T47D (cell line): ENCODE results near the gene PTPRD.
"Not testable (repeated sequence)": the region's sequence is repeated elsewhere in the genome, so short reads cannot be mapped to it uniquely, and the experiment has no call there.

ENCODE experiments used
- DNase-seq, 2 experiments: peaks; one replicate each; pipeline versions ENCODE4 v3.0.0 to v3.0.0-alpha.2; 2011 to 2012; ENCODE audit warnings: low read depth in 1 of 2, low spot score in 1 of 2
- JUND ChIP-seq: IDR thresholded peaks from 2 replicates; pipeline ENCODE4 v1.6.1; 2012; ENCODE audit warnings: low read depth
- in situ Hi-C: cut with HindIII; loops from 2 replicates; pipeline ENCODE4 v1.10.0; 2016; ENCODE audit warnings: low sequenced_read_pairs, low pct_unique_long_range_greater_than_20kb

Gene PTPRD

DNA sequence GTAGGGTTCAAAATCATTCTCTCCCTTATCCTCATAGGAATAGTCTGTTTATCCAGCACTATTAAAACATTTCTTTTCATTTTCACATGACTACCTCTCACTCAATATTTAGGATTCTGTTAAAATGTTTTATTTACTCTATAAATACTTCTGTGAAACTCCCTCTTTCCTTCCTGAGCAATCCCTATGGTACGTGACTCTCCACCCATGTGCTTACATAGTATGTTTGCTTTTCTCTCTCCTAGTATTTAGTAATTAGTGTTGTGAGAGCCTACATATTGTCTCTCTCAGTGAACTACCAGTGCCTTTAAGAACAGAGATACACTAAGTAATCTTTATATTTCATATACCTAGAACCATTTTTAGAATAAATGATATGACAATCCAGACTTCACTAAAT, 46.0 kb downstream of the PTPRD start:
- no peak for DNase-seq
- in situ Hi-C loops: no loop called here
- TF ChIP-seq JUND: no peak

DNA sequence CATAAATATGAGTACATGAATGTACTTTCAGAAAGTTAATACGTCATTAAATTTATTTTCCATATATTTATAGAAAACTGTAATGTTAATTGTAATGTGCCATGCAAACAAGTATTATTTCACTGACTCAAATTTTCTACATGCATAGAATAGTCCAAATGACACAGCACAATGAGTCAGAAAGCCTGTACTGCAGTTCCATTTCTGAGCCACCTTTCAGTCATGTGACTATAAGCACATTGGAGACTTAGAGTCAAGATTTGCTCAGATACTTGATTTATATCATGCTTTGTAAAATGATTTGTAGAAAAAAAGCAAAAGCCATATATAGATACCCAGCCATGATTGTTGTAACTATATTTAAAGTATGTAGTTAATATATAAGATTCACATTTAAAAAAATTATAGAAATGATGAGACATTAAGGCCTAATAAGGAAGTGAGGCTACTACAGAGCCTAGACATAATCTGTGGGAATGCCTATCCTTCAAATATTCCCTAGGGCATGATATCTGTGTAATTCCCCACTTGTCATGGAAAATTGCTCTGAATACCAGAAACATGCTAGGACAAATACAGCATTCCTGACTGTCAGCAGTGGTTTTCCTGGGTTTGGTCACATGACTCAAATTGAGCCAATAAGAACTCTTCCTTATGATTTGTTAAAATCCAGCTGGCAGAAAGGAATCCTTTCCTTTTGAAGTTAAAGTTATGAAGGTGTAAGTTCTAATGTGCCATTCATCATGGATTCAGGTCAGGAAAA, 50.0 kb downstream of the PTPRD start:
- in situ Hi-C loops: no loop called here
- no peak for DNase-seq
- TF ChIP-seq JUND: no peak

- in situ Hi-C loops: no loop called here
- no peak for DNase-seq
- no peak for TF ChIP-seq JUND
Observed at GRCh38 chr9:10548348-10548747, 64.5 kb downstream of the PTPRD start.

GRCh38 chr9:10538073-10538472, 74.7 kb downstream of the PTPRD start:
- TF ChIP-seq JUND: no peak
- in situ Hi-C loops: no loop called here
- DNase-seq: no peak

DNA sequence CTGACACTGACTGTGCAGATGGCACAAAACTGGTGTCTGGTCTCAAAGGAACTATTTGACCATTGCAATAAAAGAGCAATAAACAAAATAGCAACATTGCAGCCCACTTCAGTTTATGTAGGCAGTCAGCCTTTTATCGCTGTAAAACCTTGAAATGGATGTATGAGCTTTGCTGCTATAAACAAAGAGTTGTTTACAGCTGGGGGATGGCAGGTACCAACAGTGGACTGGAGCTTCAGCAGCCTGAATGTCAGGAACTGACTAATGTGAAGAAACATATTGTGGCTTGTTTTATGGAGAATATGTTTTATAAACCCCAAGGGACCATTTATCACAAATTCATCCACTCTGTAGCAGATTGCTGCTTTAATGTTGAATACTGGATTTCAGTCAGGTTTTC, 78.0 kb downstream of the PTPRD start:
- in situ Hi-C loops: no loop called here

GRCh38 chr9:10525972-10526371, 86.8 kb downstream of the PTPRD start:
- no peak for TF ChIP-seq JUND
- DNase-seq: no peak
- in situ Hi-C loops: no loop called here

More for the DNA sequence above, 78.0 kb downstream of the PTPRD start:
- TF ChIP-seq JUND: no peak
- no peak for DNase-seq

DNA sequence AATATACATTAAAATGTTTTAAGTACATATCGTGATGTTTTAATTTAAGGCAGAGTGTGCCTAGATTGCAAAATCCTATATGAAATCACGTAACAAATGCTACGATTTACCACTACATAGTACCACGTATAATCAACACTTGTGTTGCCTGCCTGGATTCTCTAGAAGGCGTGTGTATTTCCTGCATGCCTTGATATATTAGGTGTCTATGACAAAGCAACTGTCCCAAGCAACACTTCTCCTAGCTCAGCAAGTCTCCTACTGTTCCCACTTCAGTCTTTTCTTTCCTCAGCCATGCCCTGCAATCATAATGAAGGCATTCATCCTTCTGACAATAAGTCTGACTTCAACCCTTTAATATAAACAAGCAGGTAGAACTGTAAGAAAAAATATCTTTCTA, 89.6 kb downstream of the PTPRD start:
- TF ChIP-seq JUND: no peak
- in situ Hi-C loops: no loop called here

DNA sequence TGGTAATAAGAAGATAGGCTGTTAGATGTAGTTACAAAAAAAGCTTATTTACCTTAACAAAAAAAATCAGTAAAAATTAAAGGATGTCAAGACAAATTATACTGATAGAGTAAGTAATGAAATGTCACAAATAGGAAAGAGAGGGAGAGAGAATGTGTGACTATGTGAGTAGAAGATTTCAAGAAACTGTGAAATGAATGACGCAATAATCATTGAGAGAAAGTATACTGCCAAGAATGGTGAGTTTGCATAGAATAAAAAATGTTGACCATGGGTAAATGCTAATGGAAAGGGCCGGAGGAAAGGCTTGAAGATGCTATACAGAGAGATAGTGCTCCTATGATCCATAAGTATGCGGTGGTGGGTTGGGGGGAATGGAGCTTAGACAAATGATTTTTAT, 100.7 kb downstream of the PTPRD start:
- DNase-seq: no peak
- in situ Hi-C loops: no loop called here
- TF ChIP-seq JUND: no peak

More for the DNA sequence above, 89.6 kb downstream of the PTPRD start:
- no peak for DNase-seq

- in situ Hi-C loops: no loop called here
- TF ChIP-seq JUND: no peak
- DNase-seq: no peak
Observed at GRCh38 chr9:10488937-10489336, 123.9 kb downstream of the PTPRD start.

- no peak for TF ChIP-seq JUND
- in situ Hi-C loops: no loop called here
- DNase-seq: peak in 1 of 2 experiments; percentile 9
Observed at GRCh38 chr9:10479172-10479571, 133.6 kb downstream of the PTPRD start.

GRCh38 chr9:10449201-10449617, 163.6 kb downstream of the PTPRD start:
- in situ Hi-C loops: not testable (repeated sequence)
- DNase-seq: peak in 1 of 2 experiments; percentile 2

DNA sequence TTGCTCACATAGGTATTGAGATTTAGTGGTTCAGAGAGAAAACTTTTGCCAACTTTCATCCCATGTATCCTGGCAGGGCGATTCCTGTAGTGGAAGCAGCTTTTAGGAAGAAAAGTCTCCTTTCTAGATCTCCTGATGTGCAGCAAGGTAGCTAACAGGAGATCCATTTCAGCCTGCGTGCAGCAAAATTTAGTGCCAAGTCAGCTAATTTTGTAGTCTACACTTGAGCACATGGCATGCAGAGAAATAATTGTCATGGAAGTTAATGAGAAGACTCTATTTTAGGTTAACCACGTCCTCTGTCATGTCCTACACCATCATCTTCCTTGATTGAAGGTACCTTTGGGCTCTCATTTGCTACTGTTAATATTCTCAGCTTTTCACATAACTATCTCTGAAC, 165.8 kb downstream of the PTPRD start:
- in situ Hi-C loops: no loop called here
- no peak for TF ChIP-seq JUND
- no peak for DNase-seq

GRCh38 chr9:10443868-10444204, 169.0 kb downstream of the PTPRD start:
- in situ Hi-C loops: no loop called here
- no peak for TF ChIP-seq JUND
- DNase-seq: no peak

DNA sequence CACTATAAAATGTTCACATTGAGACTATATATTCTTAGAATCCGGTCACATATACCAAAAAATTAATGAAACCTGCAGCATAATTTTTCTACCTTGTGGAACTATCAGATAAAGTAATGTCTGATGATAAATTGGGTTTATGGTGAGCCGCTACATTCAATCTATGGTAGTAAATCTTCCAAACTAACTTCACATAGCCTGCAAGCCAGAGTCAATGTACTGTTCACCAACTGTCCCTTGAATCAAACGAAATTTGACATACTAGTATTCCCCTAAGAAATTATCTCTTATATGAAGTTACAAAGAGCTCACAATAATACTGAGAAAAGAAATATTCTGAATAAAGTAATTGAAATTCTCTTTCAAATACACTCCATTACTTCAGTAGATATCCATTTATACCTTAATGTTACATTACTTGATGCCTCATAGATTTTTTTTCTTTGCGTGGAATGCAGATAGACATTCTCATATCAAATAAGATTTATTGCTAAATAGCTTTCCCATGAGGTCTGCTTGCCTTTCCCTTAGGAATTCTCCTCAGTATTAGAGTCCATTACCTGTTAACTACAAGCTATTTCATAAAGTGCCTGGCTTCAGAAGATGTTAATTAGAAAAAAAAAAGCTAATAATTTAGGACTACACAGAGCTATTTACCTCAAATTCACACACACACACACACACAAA, 169.5 kb downstream of the PTPRD start:
- no peak for TF ChIP-seq JUND
- in situ Hi-C loops: no loop called here
- DNase-seq: no peak
